ENCODE measurements around the gene GNAL.

GNAL gene

GRCh38 chr18:11888726-11889125 is 199.7 kb downstream of the GNAL start:
- ChIA-PET CTCF (interaction anchor here (0.6 to 2.0 kb wide), 3 partner anchors 88 to 156 kb away, joined by 3 to 9 read pairs (median 4); no protein-coding TSS in a partner anchor), POLR2A (interaction anchor here (1.4 kb wide), 1 partner anchor 20 kb away, joined by 5 read pairs; the partner anchor contains the start of gene MPPE1)
- TF ChIP-seq ZNF785 (tag by site-specific recombination; IDR thresholded peaks at IDR 0.05) = no peak
- no peak for TF ChIP-seq ZNF76 (tag by site-specific recombination; IDR thresholded peaks at IDR 0.05; ENCODE audit: borderline replicate concordance, low read depth)
- TF ChIP-seq KLF10 (tag by site-specific recombination; IDR thresholded peaks at IDR 0.05) = no peak
- no peak for TF ChIP-seq OSR2 (tag by site-specific recombination; IDR thresholded peaks at IDR 0.05)
- TF ChIP-seq ZNF10 (tag by site-specific recombination; IDR thresholded peaks at IDR 0.05) = no peak
- TF ChIP-seq ZNF169 (tag by site-specific recombination; IDR thresholded peaks at IDR 0.05) = no peak
- no peak for TF ChIP-seq ZBTB26 (tag by site-specific recombination; optimal IDR thresholded peaks at IDR 0.05)
- no peak for TF ChIP-seq ZNF513 (tag by site-specific recombination; IDR thresholded peaks at IDR 0.05)
- TF ChIP-seq GLI4 (tag by site-specific recombination; IDR thresholded peaks at IDR 0.05) = no peak
- no peak for TF ChIP-seq ZNF202 (tag by site-specific recombination; IDR thresholded peaks at IDR 0.05; ENCODE audit: borderline replicate concordance)
- TF ChIP-seq ZNF626 (tag by site-specific recombination; IDR thresholded peaks at IDR 0.05) = no peak
- Histone ChIP-seq H3K9me3 (ENCODE audit: control insufficient read depth, insufficient read depth, low read depth, low read length) (no peaks in the 10 kb centered on the region), H3K36me3 (ENCODE audit: control insufficient read depth in 2 of 2, insufficient read depth in 1 of 2, low read length in 2 of 2) (peaks cover 10 to 60% of the 10 kb centered on the region in 2 experiments; a peak in 2 of 3 replicates), H3K4me3 (ENCODE audit: low read depth, low read length) (no peak overlapping the region), H3K27ac (ENCODE audit: extremely low read depth, low read depth, low read length) (no peak overlapping the region), H3K4me1 (ENCODE audit: control insufficient read depth, insufficient read depth, low read length) (0 out of 2 replicates have a peak, but pooled peaks cover 3% of the 10 kb centered on the region)

- Histone ChIP-seq H3K4me3 (ENCODE audit: low read depth, low read length) (no peak overlapping the region), H3K9me3 (ENCODE audit: control insufficient read depth, insufficient read depth, low read depth, low read length) (no peaks in the 10 kb centered on the region), H3K36me3 (ENCODE audit: control insufficient read depth in 2 of 2, insufficient read depth in 1 of 2, low read length in 2 of 2) (peaks cover 10 to 57% of the 10 kb centered on the region in 2 experiments; a peak in 2 of 3 replicates), H3K27ac (ENCODE audit: extremely low read depth, low read depth, low read length) (no peak overlapping the region), H3K4me1 (ENCODE audit: control insufficient read depth, insufficient read depth, low read length) (0 out of 2 replicates have a peak, but pooled peaks cover 3% of the 10 kb centered on the region)
- ChIA-PET CTCF (interaction anchor here (0.8 kb wide), 1 partner anchor 107 kb away, joined by 3 read pairs; no protein-coding TSS in a partner anchor), POLR2A (no interaction called here)
- TF ChIP-seq ZNF239 (tag by site-specific recombination; IDR thresholded peaks at IDR 0.05) (no peak), ZNF26 (tag by site-specific recombination; IDR thresholded peaks at IDR 0.05) (peak; percentile 61), ZNF76 (tag by site-specific recombination; IDR thresholded peaks at IDR 0.05; ENCODE audit: borderline replicate concordance, low read depth) (no peak)
These were observed 200.2 kb downstream of the GNAL start for GRCh38 chr18:11889284-11889683.

- CTCF ChIA-PET = interaction anchor here (0.6 kb wide), 1 partner anchor 217 kb away, joined by 3 read pairs; no protein-coding TSS in a partner anchor
- H3K4me1 ChIP-seq (ENCODE audit: control insufficient read depth, insufficient read depth, low read length) = 0 out of 2 replicates have a peak, but pooled peaks cover 3% of the 10 kb centered on the region
- TF ChIP-seq ZNF391 (tag by site-specific recombination; IDR thresholded peaks at IDR 0.05; ENCODE audit: borderline replicate concordance, low read depth) (no peak), HOXC10 (CRISPR knock-in tag; IDR thresholded peaks at IDR 0.05) (no peak), ZNF350 (tag by site-specific recombination; IDR thresholded peaks at IDR 0.05) (no peak), GLIS1 (tag by site-specific recombination; IDR thresholded peaks at IDR 0.05) (no peak), ZNF510 (tag by site-specific recombination; IDR thresholded peaks at IDR 0.05; ENCODE audit: insufficient replicate concordance) (no peak), ZNF10 (tag by site-specific recombination; IDR thresholded peaks at IDR 0.05) (no peak), ZNF660 (tag by site-specific recombination; IDR thresholded peaks at IDR 0.05) (no peak), ZNF2 (tag by site-specific recombination; IDR thresholded peaks at IDR 0.05) (no peak), ZNF175 (tag by site-specific recombination; IDR thresholded peaks at IDR 0.05) (no peak), ZNF561 (tag by site-specific recombination; IDR thresholded peaks at IDR 0.05; ENCODE audit: borderline replicate concordance) (no peak), ZNF292 (tag by site-specific recombination; IDR thresholded peaks at IDR 0.05; ENCODE audit: borderline replicate concordance, low read depth) (no peak), CTCF (tag by site-specific recombination; IDR thresholded peaks at IDR 0.05) (no peak), KLF1 (tag by site-specific recombination; IDR thresholded peaks at IDR 0.05) (no peak), SCRT1 (tag by site-specific recombination; IDR thresholded peaks at IDR 0.05; ENCODE audit: borderline replicate concordance) (no peak)
These were observed 202.7 kb downstream of the GNAL start for GRCh38 chr18:11891737-11892136.

More at GRCh38 chr18:11891737-11892136, 202.7 kb downstream of the GNAL start:
- H3K9me3 ChIP-seq (ENCODE audit: control insufficient read depth, insufficient read depth, low read depth, low read length) = no peaks in the 10 kb centered on the region
- H3K27ac ChIP-seq (ENCODE audit: extremely low read depth, low read depth, low read length) = no peak overlapping the region
- POLR2A ChIA-PET = no interaction called here
- H3K36me3 ChIP-seq (ENCODE audit: control insufficient read depth in 2 of 2, insufficient read depth in 1 of 2, low read length in 2 of 2) = peaks cover 17 to 45% of the 10 kb centered on the region in 2 experiments; a peak in 2 of 3 replicates
- H3K4me3 ChIP-seq (ENCODE audit: low read depth, low read length) = no peak overlapping the region

All from HEK293 (cell line).